Fibroblast of lung (primary cell): ENCODE measurements around the gene RNF115.

Experiments
- CTCF ChIP-seq, 2 donors: IDR thresholded peaks in 1 of 2; conservative IDR thresholded peaks in 1 of 2; 1 replicate in 1 of 2; 2 replicates in 1 of 2; pipeline ENCODE4 v1.5.1; 2011 to 2012; ENCODE audit warnings: low read length in 2 of 2, control low read depth in 1 of 2, inconsistent platforms in 1 of 2, low read depth in 1 of 2, mild to moderate bottlenecking in 1 of 2
- EZH2 ChIP-seq: IDR thresholded peaks from 2 replicates; pipeline ENCODE4 v1.5.1; 2012; ENCODE audit warnings: low read length, control low read depth, mild to moderate bottlenecking; ENCODE audit errors: missing control alignments

DNA sequence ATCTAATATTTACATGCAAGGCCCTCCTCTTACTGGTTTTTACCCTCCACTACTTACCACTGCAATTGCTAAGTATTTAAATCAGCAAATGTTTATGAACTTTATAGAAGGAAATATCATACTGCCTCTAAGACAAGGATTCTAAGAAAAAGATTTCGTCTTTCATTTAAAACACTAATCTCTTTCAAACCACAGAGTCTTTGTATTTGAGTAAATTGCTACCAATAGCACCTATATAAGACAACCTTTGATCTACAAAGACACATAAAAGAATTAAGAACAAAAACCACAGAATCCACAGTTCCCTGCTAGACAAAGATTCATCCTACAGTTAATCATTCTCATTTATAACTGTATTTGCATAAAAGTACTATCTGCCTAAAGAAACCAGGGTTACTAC, 37.6 kb downstream of the RNF115 start:
- TF ChIP-seq CTCF (conservative IDR thresholded peaks at IDR 0.05 in 1 of 2, IDR thresholded peaks at IDR 0.05 in 1 of 2; ENCODE audit: low read depth in 1 of 2, low read length in 2 of 2) (no peak), EZH2 (no peak)
